Fibroblast of peridontal ligament (primary cell): ENCODE measurements around the gene TEKT2.

ENCODE experiments used
- DNase-seq: peaks from one replicate; pipeline ENCODE4 v3.0.0-alpha.2; 2010; ENCODE audit errors: extremely low read depth

Gene TEKT2

DNA sequence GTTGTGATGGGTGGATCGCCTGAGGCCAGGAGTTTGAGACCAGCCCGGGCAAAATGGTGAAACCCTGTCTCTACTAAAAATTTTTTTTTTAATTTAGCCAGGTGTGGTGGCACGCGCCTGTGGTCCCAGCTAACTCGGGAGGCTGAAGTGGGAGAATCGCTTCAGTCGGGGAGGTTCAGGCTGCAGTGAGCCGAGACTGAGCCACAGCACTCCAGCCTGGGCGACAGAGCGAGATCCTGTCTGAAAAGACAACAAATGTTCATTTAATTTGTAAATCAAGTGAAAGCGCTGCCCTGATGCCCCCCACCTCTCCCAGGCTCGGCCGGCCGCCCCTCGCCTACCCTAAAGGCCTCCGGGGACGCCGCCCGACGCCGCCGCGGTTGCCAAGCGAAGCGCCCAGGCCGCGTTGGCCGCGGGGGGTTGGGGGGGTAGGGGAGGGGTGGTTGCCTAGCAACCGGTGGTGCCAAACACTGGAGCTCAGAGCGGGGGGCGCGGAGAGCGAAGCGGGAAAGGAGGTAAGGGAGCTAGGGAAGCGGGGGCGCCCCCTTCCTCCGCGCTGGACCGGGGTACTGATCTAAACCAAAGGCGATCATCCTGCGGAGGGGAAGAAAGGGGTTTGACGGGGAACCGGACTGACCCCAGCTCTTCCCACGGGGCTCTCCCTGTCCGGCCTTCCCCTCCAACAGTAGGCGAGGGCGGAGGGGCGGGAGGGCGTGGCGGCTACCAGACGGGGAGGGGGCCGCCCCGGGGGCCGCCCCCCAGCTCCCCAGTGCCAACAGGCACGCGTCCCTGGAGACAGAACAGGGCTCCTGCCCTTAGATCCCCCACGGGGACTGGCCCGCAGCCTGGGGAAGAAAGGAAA lies at the start of gene TEKT2:
Gene TEKT2 (plus strand): TSS at position 460 of the 862 bp plus-strand sequence. CDS start 828 bp downstream, outside the sequence.
- DNase-seq, result no peak

GRCh38 chr1:36034692-36035091 lies 49.2 kb upstream of the TEKT2 start:
- DNase-seq, result no peak

DNA sequence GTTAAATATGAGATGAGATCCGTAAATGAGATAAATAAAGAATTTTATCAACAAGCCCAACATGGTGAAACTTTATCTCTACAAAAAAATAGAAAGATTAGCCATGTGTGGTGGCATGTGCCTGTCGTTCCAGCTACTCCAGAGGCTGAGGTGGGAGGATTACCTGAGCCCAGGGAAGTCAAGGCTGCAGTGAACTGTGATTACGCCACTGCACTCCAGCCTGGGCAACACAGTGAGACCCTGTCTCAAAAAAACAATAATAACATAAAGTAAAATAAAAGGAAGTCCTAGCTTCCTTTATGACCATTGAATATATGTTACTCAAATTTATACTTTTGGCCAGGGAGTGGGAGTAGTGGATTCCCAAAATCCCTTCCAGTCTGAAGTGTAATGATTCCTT lies 48.7 kb upstream of the TEKT2 start:
- no peak for DNase-seq

DNA sequence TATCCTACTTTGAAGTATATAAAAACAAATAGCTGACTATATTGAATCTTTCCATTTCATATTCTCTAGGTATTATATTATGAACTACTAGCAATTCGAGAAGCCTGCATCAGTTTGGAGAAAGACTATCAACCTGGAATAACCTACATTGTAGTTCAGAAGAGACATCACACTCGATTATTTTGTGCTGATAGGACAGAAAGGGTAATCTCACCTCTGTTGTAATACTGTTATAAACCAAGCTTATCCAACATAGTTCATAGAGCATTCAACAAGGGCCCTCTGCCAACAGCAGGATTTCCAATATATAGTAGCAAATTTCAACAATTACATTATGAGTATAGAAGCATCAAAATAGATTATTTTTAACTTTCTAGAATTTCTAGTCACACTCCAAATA lies 43.7 kb upstream of the TEKT2 start:
- no peak for DNase-seq

GRCh38 chr1:36051821-36052220 lies 32.1 kb upstream of the TEKT2 start:
- no peak for DNase-seq

GRCh38 chr1:36053978-36054377 lies 29.9 kb upstream of the TEKT2 start:
- DNase-seq, result no peak

DNA sequence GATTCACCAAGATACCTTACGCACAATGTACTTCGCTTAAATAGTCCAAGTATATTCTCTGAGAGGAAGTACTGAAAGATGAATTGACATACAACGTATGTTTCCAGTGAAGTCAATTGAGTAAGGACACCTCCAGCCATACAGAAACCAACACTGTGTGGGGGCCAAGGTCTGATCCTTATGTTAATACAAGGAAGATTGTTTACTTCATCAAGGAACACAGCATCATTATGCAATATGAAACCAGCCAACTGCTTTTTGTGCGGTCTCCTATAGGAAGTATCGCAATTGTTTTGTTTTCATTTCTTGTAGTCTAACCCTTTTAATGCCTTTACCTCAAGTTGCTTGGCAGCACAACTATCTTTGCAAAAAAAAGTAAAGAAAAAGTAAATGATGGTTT lies 28.2 kb upstream of the TEKT2 start:
- DNase-seq, result no peak

- no peak for DNase-seq
These were observed 21.6 kb upstream of the TEKT2 start for GRCh38 chr1:36062315-36062714.

DNA sequence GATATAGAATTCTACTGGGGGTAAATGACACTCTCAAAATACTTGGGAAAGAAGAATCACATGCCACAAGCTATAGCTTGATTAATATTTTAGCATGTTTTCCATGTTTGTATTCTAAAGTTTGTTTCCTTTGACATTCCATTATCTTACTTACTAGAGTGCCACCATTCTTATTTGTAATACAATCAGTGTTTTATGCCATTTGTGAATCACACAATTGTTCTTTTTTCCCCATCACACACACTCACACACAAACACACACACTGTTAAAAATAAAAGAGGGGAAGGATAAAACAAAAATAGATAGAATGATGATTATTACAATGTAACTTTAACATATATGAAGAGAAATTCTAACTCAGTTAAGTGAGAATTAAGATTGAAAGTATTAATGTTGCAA lies 16.0 kb upstream of the TEKT2 start:
- DNase-seq, result no peak

GRCh38 chr1:36068866-36069265 lies 15.0 kb upstream of the TEKT2 start:
- no peak for DNase-seq

DNA sequence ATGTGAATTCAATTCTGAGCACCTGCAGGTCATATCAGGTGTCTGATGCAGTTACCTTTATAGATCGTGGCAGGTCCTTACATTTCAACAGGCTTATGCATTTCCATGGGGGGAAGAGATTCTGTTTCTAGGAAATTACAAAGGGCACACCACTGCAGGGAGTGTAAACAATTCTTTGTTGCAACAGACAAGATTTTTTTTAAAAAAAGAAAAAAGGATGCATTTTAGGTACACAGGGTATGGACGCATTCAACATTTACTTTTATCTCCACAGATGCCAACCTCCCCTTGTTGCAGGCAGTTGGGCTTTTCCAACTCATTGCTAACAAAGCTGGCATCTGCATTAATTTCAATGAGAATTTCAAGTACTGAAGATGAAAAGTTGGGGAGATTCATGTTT lies 13.5 kb upstream of the TEKT2 start:
- DNase-seq, result no peak

DNA sequence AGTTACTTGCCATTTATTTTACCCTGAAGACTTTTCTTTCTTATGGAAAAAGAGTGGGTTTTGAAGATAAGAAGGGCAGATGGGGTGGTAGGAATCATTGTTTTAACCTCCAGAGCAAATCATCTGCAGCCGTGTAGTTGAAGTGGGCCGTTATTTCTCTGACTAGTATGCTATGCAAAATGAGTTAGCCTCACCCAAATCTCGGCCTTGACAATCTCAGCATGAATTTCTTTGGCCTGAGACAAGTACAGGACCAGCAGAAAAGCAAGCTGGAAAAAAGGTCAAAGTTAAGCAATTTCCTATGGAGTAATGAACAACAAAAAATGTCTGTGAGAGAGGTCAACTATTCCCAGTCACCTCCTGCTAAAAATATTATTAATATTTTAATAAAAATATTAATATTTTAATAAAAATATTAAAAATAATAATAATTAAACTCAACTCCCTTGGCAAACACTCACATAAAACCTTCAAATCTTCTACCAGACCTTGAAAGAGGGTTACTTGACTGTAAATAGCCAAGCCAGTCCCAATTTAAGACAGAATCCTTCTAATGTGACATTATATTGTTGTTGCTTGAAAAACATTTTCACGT lies 6.8 kb upstream of the TEKT2 start:
- no peak for DNase-seq

DNA sequence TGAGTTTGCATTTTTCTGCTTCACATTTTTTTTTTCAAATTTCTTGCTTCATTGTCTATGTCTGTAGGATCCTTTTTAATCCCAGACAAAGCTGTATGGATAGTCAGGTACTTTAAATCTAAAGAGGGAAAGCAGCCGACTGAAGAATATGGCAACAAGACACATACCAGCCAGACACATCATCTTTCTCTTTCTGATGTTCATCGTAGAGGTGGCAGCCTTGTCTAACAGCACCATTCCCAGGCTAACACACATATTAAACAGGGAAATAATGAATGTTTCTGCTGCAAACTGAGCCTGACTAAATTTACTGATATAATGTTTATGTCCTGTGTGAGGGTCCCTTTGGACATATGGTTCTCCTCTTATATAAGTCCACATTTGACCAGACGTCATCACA lies 3.7 kb upstream of the TEKT2 start:
- DNase-seq, result no peak

GRCh38 chr1:36080801-36081200 lies 3.1 kb upstream of the TEKT2 start:
- no peak for DNase-seq

DNA sequence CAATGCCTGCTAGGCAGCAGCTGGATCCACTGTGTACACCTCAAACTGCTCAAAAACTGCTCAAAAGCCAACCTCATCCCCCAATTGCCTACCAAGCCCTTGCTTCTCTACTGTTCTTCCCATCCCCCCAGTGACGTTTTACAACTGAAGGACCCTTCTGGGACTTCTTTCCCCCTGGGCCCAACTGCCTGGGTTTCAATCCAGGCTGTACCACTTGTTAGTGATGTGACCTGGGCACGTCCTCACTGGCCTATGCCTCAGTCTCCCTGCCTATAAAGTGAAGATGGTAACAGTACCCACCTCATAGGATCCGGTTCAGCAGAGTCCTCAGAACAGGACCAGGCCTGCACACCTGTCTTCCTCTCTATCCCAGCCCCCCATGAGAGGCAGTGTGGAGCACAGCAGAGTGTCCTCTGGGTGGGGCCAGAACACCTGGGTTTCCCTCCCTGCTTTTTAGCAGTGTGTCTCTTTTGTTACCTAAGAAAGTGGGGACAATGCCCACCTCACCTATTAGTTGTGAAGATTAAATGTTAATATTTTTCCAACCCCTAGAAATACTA lies 1.9 kb upstream of the TEKT2 start:
- DNase-seq, result no peak

DNA sequence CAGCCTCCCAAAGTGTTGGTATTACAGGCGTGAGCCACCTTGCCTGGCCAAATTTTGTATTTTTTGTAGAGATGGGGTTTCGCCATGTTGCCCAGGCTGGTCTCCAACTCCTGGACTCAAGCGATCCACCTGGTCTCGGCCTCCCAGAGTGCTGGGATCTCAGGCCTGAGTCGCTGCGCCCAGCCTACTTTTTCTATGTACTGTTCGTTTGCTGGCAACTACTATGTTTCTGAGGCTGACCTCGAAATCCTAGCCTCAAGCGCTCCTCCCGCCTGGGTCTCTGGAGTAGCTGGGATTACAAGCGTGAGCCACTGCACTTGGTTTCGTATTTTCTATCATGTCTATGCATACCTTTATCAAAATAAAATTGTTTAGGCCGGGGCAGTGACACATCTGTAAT lies 675 bp upstream of the TEKT2 start:
- no peak for DNase-seq

GRCh38 chr1:36084497-36085115 lies 712 bp downstream of the TEKT2 start:
- DNase-seq, result no peak

DNA sequence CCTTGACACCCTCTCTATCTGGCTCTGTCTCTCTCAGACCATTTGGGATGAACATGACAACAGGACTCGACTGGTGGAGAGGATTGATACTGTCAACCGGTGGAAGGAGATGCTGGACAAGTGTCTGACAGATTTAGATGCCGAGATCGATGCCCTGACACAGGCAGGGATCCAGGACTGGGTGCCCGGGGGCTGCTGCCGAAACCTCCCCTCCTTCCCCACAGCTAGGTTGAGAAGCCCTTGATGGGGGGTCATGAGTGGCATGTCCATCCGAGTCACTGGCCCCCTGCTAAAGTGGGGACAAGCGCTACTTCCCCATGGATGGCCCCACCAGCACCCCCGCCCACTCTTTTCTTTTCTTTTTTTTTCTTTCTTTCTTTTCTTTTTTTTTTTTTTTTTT lies 1.2 kb downstream of the TEKT2 start:
- no peak for DNase-seq

DNA sequence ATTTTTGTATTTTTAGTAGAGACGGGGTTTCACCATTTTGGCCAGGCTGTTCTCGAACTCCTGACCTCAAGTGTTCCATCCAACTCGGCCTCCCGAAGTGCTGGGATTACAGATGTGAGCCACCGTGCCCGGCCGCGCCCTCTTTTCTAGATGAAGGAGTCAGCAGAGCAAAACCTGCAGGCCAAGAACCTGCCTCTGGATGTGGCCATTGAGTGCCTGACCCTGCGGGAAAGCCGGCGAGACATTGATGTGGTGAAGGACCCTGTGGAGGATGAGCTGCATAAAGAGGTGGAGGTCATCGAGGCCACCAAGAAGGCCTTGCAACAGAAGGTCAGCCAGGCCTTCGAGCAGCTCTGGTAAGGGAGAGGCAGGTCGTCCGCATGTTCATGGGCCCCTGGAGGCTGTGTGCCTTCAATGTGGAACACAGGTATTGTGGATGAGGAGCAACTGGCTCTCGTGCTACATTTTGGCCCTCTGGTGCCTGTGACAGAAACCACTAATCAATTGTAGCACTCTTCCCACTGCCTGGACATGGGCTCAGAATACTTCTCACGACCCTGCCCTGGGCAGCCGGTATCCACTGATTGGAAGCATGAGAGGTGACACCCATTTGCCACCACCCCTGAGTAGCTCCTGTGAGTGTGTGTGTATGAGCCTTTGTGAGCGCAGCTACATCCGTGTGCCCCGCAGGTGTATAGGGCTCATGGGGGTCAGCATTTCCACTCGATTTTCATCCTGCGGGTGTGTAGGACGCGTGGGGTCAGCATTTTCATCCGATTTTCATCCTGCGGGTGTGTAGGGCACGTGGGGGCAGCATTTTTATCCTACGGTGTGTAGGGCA lies 2.0 kb downstream of the TEKT2 start:
- no peak for DNase-seq

DNA sequence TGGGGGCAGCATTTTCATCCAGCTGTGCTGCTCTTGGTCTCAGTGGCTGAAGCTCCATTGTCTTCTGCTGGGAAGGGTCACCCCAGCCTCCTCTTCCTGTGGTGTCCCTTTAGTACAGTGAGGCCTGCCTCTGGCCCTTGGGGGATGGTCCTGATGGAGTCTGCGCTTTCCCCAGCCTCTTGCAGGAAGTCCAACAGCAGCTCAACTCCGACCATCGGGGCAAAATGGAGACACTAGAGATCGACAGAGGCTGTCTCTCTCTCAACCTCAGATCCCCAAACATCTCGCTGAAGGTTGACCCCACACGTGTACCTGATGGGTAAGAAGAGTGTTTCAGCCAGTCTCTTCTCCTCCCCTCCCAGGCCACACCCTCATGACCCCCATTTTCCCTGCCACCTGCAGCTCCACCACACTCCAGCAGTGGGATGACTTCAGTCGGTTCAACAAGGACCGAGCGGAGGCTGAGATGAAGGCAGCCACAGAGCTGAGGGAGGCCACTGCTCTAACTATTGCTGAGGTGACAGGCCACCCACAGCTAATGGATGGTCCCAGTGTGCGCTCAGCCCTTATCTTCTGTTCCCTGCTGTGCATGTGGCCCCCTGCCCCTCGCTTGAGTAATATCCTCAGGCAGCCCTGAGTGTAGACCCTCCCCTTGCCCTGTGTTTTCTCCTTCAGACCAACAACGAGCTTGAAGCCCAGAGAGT lies 2.8 kb downstream of the TEKT2 start:
- DNase-seq, result no peak
